ENCODE data around the gene DNAL4.

Gene DNAL4

DNA sequence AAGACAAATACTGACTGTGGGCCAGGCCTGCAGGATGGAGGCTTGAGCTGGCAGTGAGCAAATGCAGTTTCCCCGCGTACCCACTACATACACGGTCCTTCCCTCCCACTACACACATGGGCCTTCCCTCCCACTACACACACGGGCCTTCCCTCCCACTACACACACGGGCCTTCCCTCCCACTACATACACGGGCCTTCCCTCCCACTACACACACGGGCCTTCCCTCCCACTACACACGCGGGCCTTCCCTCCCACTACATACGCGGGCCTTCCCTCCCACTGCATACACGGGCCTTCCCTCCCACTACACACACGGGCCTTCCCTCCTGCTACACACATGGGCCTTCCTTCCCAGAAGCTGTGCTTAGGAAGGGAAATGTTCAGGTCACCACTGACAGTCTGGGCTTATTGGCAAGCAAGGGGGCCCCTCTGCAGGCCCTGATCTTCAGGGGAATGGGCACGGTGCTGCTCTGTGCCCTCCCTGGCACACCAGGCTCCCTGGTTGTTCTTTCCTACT lies 10.8 kb downstream of the DNAL4 start:
- FAIRE-seq (no peak), DNase-seq (ENCODE audit: insufficient read length, low spot score) (no peak)
- TF ChIP-seq POLR2AphosphoS5 (IDR thresholded peaks at IDR 0.05; ENCODE audit: low read depth, low read length) (no peak), SPI1 (IDR thresholded peaks at IDR 0.05; ENCODE audit: low read depth, low read length) (no peak), POU2F2 (IDR thresholded peaks at IDR 0.05; ENCODE audit: low read depth, low read length) (no peak), TAF1 (IDR thresholded peaks at IDR 0.05; ENCODE audit: low read depth, low read length) (no peak), POLR2A (IDR thresholded peaks at IDR 0.05; ENCODE audit: low read depth, low read length) (no peak), PAX5 (IDR thresholded peaks at IDR 0.05; ENCODE audit: insufficient read depth, low read length, severe bottlenecking) (no peak)

- no peak for DNase-seq (ENCODE audit: insufficient read length, low spot score)
- TF ChIP-seq POU2F2 (IDR thresholded peaks at IDR 0.05; ENCODE audit: low read depth, low read length) (no peak), PAX5 (IDR thresholded peaks at IDR 0.05; ENCODE audit: insufficient read depth, low read length, severe bottlenecking) (no peak), POLR2A (IDR thresholded peaks at IDR 0.05; ENCODE audit: low read depth, low read length) (no peak), TAF1 (IDR thresholded peaks at IDR 0.05; ENCODE audit: low read depth, low read length) (no peak), SPI1 (IDR thresholded peaks at IDR 0.05; ENCODE audit: low read depth, low read length) (no peak), POLR2AphosphoS5 (IDR thresholded peaks at IDR 0.05; ENCODE audit: low read depth, low read length) (no peak)
- FAIRE-seq = no peak
These were observed 11.4 kb downstream of the DNAL4 start for GRCh38 chr22:38782402-38783094.

- no peak for TF ChIP-seq POLR2A (IDR thresholded peaks at IDR 0.05; ENCODE audit: low read depth, low read length)
- TF ChIP-seq PAX5 (IDR thresholded peaks at IDR 0.05; ENCODE audit: insufficient read depth, low read length, severe bottlenecking) = no peak
- TF ChIP-seq POU2F2 (IDR thresholded peaks at IDR 0.05; ENCODE audit: low read depth, low read length) = no peak
- TF ChIP-seq TAF1 (IDR thresholded peaks at IDR 0.05; ENCODE audit: low read depth, low read length) = no peak
- TF ChIP-seq SPI1 (IDR thresholded peaks at IDR 0.05; ENCODE audit: low read depth, low read length) = no peak
- no peak for TF ChIP-seq POLR2AphosphoS5 (IDR thresholded peaks at IDR 0.05; ENCODE audit: low read depth, low read length)
These were observed 12.9 kb downstream of the DNAL4 start for GRCh38 chr22:38781033-38781432.

GRCh38 chr22:38777087-38777671 lies 16.8 kb downstream of the DNAL4 start:
- no peak for TF ChIP-seq PAX5 (IDR thresholded peaks at IDR 0.05; ENCODE audit: insufficient read depth, low read length, severe bottlenecking)
- DNase-seq (ENCODE audit: insufficient read length, low spot score) = no peak
- no peak for FAIRE-seq

More at GRCh38 chr22:38781033-38781432, 12.9 kb downstream of the DNAL4 start:
- no peak for DNase-seq (ENCODE audit: insufficient read length, low spot score)
- no peak for FAIRE-seq

GRCh38 chr22:38776086-38776485 lies 17.9 kb downstream of the DNAL4 start:
- no peak for FAIRE-seq
- no peak for TF ChIP-seq TAF1 (IDR thresholded peaks at IDR 0.05; ENCODE audit: low read depth, low read length)
- TF ChIP-seq POU2F2 (IDR thresholded peaks at IDR 0.05; ENCODE audit: low read depth, low read length) = no peak
- TF ChIP-seq PAX5 (IDR thresholded peaks at IDR 0.05; ENCODE audit: insufficient read depth, low read length, severe bottlenecking) = no peak
- no peak for TF ChIP-seq POLR2AphosphoS5 (IDR thresholded peaks at IDR 0.05; ENCODE audit: low read depth, low read length)
- no peak for TF ChIP-seq POLR2A (IDR thresholded peaks at IDR 0.05; ENCODE audit: low read depth, low read length)
- no peak for TF ChIP-seq SPI1 (IDR thresholded peaks at IDR 0.05; ENCODE audit: low read depth, low read length)
- no peak for DNase-seq (ENCODE audit: insufficient read length, low spot score)

GRCh38 chr22:38775656-38776055 lies 18.3 kb downstream of the DNAL4 start:
- no peak for DNase-seq (ENCODE audit: insufficient read length, low spot score)
- FAIRE-seq = no peak
- TF ChIP-seq SPI1 (IDR thresholded peaks at IDR 0.05; ENCODE audit: low read depth, low read length) = no peak

DNA sequence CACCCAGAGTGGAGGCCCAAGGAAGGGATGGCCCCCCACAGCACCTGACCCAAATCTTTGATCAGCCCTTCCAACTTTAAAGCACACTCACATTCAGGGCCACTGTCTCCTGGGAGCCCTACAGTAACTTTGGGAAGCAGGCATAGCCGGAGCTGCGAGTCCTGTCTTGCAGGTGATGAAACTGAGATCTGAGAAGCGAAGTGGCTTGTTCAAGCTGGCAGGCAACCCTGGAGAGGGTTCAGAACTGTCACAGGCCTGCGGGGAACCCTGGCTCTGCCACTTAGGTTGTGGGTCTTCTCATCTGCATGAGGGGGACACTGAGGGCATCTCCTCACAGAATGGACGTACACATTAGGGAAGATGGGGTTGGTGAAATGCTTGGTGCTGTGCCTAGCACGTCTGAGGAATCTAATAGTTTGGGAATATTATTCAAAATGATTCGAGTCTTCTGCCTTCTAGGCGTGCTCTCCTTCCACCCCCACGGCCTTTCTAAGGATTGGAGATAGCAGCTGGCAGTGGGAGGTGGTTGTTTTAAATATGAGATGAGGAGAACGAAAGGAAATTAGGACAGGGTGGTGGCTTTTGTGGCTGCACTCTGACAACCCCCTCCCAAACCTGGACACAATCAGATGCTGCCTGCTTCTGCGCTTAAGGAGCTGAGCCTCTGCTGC lies 19.3 kb downstream of the DNAL4 start:
- TF ChIP-seq POLR2AphosphoS5 (IDR thresholded peaks at IDR 0.05; ENCODE audit: low read depth, low read length) = no peak
- TF ChIP-seq POLR2A (IDR thresholded peaks at IDR 0.05; ENCODE audit: low read depth, low read length) = no peak
- TF ChIP-seq SPI1 (IDR thresholded peaks at IDR 0.05; ENCODE audit: low read depth, low read length) = no peak
- no peak for TF ChIP-seq PAX5 (IDR thresholded peaks at IDR 0.05; ENCODE audit: insufficient read depth, low read length, severe bottlenecking)
- no peak for TF ChIP-seq POU2F2 (IDR thresholded peaks at IDR 0.05; ENCODE audit: low read depth, low read length)
- TF ChIP-seq TAF1 (IDR thresholded peaks at IDR 0.05; ENCODE audit: low read depth, low read length) = no peak
- FAIRE-seq (no peak), DNase-seq (ENCODE audit: insufficient read length, low spot score) (no peak)

DNA sequence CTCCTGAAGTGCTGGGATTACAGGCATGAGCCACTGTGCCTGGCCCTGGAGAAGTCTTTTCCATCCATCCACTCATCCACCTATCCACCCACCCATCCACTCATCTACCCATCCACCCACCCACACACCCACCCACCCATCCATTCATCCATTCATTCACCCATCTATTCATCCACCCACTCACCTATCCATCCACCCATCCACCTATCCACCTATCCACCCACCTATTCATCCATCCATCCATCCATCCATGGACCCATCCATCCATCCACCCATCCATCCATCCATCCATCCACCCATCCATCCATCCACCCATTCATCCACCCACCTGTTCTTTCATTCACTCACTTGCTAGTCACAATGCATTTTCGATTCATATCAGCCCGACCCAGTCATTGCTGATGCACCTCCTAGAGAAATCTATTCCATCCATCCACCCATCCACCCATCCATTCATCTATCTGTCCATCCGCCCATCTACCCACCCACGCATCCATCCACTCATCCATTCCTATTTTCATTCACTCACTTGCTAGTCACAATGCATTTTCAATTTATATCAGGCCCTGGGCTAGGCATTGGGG lies 20.5 kb downstream of the DNAL4 start:
- DNase-seq (ENCODE audit: insufficient read length, low spot score) (no peak), FAIRE-seq (no peak)
- TF ChIP-seq TAF1 (IDR thresholded peaks at IDR 0.05; ENCODE audit: low read depth, low read length) (no peak), SPI1 (IDR thresholded peaks at IDR 0.05; ENCODE audit: low read depth, low read length) (no peak), POLR2AphosphoS5 (IDR thresholded peaks at IDR 0.05; ENCODE audit: low read depth, low read length) (no peak), POLR2A (IDR thresholded peaks at IDR 0.05; ENCODE audit: low read depth, low read length) (no peak), POU2F2 (IDR thresholded peaks at IDR 0.05; ENCODE audit: low read depth, low read length) (no peak), PAX5 (IDR thresholded peaks at IDR 0.05; ENCODE audit: insufficient read depth, low read length, severe bottlenecking) (no peak)

- no peak for TF ChIP-seq SPI1 (IDR thresholded peaks at IDR 0.05; ENCODE audit: low read depth, low read length)
- TF ChIP-seq POLR2AphosphoS5 (IDR thresholded peaks at IDR 0.05; ENCODE audit: low read depth, low read length) = no peak
- no peak for TF ChIP-seq TAF1 (IDR thresholded peaks at IDR 0.05; ENCODE audit: low read depth, low read length)
- TF ChIP-seq POLR2A (IDR thresholded peaks at IDR 0.05; ENCODE audit: low read depth, low read length) = no peak
- TF ChIP-seq POU2F2 (IDR thresholded peaks at IDR 0.05; ENCODE audit: low read depth, low read length) = no peak
- no peak for TF ChIP-seq PAX5 (IDR thresholded peaks at IDR 0.05; ENCODE audit: insufficient read depth, low read length, severe bottlenecking)
- no peak for DNase-seq (ENCODE audit: insufficient read length, low spot score)
- FAIRE-seq = no peak
These were observed 21.4 kb downstream of the DNAL4 start for GRCh38 chr22:38772623-38772873.

All from GM12891 (cell line).